ENCODE data around the gene DDOST.

The DDOST gene

DNA sequence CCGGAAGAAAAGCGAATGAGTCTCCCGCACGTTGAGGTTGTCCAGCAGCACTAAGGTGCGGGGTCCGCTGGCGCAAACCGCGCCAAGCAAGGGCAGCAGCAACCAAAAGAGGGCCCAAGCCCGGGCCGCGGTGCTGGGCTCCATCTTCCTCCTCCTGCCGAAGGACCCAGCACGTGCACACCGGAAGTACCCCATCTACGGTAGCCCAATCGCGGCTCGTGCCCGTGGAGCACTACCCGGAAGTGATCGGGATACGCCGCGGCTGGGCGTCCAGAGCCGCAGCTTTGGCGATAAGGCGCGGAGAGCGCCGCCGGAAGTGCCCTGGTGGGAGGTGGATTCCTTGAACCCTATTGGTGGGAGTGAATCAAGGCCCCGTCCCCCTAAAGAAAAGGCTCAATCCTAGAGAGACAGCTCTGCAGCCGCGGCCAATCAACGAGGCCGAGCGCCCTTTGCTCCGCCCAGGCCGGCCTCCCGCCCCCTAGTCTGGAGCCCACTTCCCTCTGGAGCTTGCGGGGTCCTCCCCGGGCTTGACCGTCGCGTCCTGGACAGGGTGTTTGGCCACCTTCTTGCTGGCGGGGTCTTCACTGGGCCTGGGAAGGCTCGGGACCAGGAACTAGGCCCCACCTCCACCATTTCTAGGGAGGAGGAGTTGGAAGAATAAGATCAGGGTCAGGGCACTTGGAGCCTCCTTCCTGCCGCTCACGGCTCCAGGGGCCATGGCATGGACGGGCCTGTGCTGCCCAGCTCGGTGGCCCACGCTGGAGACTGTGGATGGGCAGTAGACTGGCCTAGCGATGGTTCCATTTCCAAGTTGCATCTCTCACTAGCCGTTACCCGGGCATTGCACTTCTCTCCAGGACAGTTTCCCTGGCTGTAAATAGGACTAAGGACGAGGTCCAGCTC, at the start of gene DDOST:
Gene DDOST, minus strand, starts transcription at position 163 of the 903 bp plus-strand sequence. Its CDS starts 19 bp downstream, at position 144.
- in situ Hi-C loops (cut with MboI; ENCODE audit: low sequenced_read_pairs), result no loop called here

DNA sequence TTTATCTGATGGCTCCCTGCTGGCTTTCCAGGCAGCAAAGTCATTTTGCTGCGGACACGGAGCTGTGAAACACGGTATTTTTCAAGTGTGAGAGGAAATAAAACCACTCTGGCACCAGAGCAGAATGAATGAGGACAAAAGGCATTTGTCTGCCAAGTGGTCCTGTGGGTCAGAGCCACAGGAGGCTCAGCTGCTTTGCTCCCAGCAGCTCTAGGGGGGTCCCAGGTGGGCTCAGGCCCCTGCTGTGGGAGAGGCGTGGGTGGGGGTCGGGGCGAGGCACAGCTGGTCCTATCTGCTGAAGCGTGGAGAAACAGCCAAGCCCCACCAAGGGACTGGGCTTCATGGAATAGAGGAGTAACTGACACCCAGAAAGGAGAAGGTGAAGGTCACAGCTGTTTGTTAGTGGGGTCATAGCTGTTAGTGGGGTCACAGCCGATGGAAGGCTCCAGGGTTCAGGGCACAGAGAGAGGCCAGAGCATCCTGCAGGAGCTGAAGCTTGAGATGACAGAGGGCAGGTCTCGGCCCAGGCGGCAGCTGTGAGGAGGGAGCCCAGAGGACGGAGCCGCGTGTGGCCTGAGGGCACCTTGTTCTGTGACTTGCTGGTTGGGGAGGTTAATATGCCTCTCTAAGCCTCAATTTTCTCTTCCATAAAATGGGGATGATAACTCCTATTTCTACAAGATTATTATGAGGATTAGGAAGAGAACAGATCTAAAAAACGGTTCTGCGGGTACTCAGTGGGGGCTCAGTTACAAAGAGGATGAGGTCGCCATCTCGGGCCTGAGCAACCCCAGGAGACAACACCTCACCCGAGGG, 49.5 kb upstream of the DDOST start:
- in situ Hi-C loops (cut with MboI; ENCODE audit: low sequenced_read_pairs), result no loop called here

GRCh38 chr1:20709868-20710267, 48.7 kb upstream of the DDOST start:
- in situ Hi-C loops (cut with MboI; ENCODE audit: low sequenced_read_pairs), result no loop called here

DNA sequence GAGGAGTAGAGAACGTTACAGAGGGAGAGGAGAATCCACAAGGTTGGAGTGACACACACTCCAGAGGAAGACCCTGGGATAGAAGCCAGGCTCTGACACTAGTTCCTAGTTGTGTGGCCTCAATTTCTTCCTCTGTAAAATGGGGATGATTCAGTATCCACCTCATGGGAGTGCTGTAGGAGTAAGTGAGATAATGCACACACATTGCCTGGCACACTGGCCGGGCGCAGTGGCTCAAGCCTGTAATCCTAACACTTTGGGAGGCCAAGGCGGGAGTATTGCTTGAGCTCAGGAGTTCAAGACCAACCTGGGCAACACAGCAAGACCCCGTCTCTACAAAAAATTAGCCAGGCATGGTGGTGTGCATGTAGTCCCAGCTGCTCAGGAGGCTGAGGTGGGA, 47.7 kb upstream of the DDOST start:
- in situ Hi-C loops (cut with MboI; ENCODE audit: low sequenced_read_pairs), result no loop called here

DNA sequence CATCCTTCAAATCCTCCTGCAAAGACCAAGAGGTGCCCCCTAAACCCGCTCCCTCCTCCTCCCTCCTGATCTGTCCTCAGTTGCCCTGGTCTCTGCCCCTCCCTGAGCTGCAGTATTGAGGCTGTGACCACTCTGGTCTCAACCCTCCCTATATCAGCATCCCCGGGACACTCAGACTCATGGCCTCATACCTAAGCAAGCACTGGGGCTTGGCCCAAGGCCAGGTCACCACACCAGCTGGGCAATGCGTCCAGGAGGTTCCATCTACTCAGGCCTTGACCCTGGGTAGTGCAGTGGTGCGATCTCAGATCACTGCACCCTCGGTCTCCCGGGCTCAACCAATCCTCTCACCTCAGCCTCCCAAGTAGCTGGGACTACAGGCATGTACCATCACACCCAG, 46.9 kb upstream of the DDOST start:
- in situ Hi-C loops (cut with MboI; ENCODE audit: low sequenced_read_pairs), result no loop called here

- in situ Hi-C loops (cut with MboI; ENCODE audit: low sequenced_read_pairs), result no loop called here
Measured at GRCh38 chr1:20706841-20707240, 45.7 kb upstream of the DDOST start.

GRCh38 chr1:20705203-20705755, 44.1 kb upstream of the DDOST start:
- in situ Hi-C loops (cut with MboI; ENCODE audit: low sequenced_read_pairs), result no loop called here

- in situ Hi-C loops (cut with MboI; ENCODE audit: low sequenced_read_pairs), result no loop called here
Measured at GRCh38 chr1:20704390-20705202, 43.4 kb upstream of the DDOST start.

GRCh38 chr1:20703124-20703756, 42.1 kb upstream of the DDOST start:
- in situ Hi-C loops (cut with MboI; ENCODE audit: low sequenced_read_pairs), result no loop called here

DNA sequence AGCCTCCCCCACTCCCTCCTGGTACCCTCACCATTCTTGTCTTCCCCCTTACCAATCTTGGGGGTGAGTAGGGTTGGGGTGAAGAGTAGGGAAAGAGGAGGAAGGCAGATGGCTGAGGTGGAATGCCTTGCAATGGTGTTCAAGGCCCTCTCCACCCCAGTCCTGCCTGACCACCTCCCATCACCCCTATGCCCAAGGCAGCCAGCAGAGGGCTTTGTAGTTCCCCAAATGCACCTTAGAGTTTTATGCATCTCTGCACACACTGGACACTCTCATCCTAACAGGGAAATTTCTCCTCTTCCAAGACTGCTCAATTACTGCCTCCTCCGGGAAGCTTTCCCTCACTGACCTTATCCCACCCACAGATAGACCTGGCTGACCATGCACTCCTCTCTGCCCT, 41.2 kb upstream of the DDOST start:
- in situ Hi-C loops (cut with MboI; ENCODE audit: low sequenced_read_pairs), result no loop called here

DNA sequence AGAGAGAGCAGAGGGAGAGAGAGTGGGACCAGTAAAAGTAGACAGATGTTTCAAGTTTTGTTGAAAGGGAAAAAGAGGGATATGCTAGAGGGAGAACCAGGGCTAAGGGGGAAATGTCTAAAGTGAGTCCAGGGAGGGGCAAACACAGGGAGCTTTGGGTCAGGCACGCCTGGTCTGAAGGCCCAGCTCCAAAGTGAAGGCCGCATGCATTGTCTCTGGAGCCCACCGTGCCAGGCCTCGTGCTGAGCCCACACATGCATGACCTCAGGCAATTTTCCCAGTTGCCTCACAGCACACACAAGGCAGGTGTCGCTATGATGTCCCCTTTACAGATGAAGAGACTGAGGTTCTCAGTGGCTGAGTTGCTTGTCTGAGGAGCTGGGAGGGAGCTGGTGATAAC, 40.7 kb upstream of the DDOST start:
- in situ Hi-C loops (cut with MboI; ENCODE audit: low sequenced_read_pairs), result no loop called here

GRCh38 chr1:20701446-20701845, 40.3 kb upstream of the DDOST start:
- in situ Hi-C loops (cut with MboI; ENCODE audit: low sequenced_read_pairs), result no loop called here

GRCh38 chr1:20700636-20701215, 39.6 kb upstream of the DDOST start:
- in situ Hi-C loops (cut with MboI; ENCODE audit: low sequenced_read_pairs), result no loop called here

DNA sequence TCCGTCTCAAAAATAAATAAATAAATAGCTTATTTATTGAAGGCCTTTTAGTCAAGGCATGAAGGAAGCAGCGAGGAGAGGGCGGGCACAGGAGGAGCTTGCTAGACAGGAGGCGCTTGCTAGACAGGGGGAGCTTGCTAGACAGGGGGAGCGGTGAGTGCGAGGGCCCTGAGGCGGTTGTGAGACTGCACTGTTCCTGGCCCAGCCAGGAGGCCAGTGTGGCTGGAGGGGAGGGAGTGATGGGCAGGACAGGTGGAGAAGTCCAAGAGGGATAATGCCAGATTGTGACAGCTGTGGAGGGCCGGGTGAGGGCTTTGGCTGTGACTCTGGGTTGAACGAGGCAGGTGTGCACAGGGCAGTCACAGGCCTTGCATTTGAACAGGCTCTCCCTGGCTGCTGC, 38.4 kb upstream of the DDOST start:
- in situ Hi-C loops (cut with MboI; ENCODE audit: low sequenced_read_pairs), result no loop called here

DNA sequence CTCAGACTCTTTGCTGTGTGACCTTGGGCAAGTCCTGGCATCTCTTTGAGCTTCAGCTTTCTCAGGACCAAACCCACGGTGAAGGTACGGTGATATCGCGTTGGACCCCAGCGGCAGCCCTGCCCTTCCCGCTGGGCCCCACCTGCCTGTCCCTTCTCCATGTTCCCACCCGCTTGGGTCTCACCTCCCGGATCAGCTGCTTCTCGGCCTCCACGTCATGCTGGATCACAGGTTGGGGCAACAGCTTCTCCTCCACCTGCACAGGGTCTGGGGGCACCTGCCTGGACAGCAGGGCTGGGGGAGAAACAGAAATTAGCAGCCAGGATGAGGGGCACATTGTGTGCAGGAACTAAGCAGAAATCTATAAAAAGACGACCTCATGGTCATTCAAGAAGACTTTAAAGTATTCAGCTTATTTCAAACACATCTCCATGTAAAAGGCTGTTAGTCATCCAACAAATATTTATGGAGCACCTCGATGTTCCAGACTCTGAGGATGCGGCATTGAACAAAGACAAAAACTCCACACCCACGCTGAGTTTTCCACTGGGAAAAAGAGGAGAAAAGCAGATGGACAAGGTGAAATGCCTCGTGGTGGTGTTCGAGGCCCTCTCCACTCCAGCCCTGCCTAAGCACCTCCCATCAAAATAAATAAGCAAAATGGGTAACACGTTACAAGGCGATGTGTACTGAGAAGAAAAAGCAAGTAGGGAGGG, 37.2 kb upstream of the DDOST start:
- in situ Hi-C loops (cut with MboI; ENCODE audit: low sequenced_read_pairs), result no loop called here

DNA sequence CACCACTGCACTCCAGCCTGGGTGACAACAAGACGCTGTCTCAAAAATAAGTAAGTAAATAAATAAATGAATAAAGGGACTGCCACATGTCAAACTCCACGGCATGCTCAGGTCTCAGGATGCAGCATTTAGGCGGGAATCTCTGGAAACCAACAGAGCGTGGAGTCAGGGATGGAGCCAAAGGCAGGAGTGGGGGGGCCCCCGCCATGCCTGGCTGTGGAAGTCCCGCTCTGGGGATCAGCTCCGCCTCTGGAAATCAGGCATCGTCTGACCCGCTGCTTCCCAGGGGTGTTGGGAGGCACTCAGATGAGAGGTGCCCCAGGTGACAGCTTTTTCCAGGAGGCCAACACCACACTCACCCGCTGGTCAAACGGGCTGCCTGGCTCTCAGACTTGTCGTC, 36.4 kb upstream of the DDOST start:
- in situ Hi-C loops (cut with MboI; ENCODE audit: low sequenced_read_pairs), result no loop called here

GRCh38 chr1:20696397-20697333, 35.5 kb upstream of the DDOST start:
- in situ Hi-C loops (cut with MboI; ENCODE audit: low sequenced_read_pairs), result no loop called here

DNA sequence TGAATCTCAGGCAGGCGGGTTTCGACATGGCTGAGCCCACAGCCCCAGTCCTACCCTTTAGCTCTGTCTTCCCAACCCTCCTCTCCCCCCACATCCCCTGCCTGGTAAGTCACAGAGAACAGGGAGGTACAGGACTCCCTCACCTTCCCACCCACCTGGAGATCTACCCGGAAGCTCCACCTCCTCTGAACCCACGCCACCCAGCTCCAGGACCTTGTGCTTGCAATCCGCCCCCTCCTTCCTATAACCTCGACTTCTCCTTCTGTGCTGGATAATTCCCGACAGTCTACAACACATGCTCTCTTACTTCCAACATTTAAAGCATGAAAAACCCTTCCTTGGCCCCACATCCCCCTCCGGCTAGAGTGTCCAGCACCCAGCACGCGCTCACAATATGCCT, 34.3 kb upstream of the DDOST start:
- in situ Hi-C loops (cut with MboI; ENCODE audit: low sequenced_read_pairs), result no loop called here

All from hTERT RPE-1 (cell line).